Neural crest cell (in vitro differentiated cells): ENCODE results near the gene UCK1. TPM values are rescaled to one million over a fixed set of nuclear protein-coding genes. Genes with fewer than 3 reads are reported as not detected.

ENCODE experiments used
- DNase-seq: peaks from one replicate; pipeline ENCODE4 v3.0.0; 2021; ENCODE audit warnings: low read depth, mixed read lengths, low spot score
- H3K27ac Mint-ChIP-seq: one replicate; pipeline ENCODE4 v1.8.0; 2021; ENCODE audit warnings: mild to moderate bottlenecking, mixed read lengths; ENCODE audit not compliant: unreplicated experiment
- H3K27me3 Mint-ChIP-seq: 2 replicates; pipeline ENCODE4 v1.8.0; 2021; ENCODE audit warnings: low read depth, mild to moderate bottlenecking, mixed read lengths
- H3K36me3 Mint-ChIP-seq: 2 replicates; pipeline ENCODE4 v1.8.0; 2021; ENCODE audit warnings: low read depth, mild to moderate bottlenecking, mixed read lengths
- H3K4me1 Mint-ChIP-seq: 2 replicates; pipeline ENCODE4 v1.8.0; 2021; ENCODE audit warnings: mixed read lengths
- H3K4me3 Mint-ChIP-seq: one replicate; pipeline ENCODE4 v1.8.0; 2021; ENCODE audit warnings: mild to moderate bottlenecking, mixed read lengths
- H3K9me3 Mint-ChIP-seq: 2 replicates; pipeline ENCODE4 v1.8.0; 2021; ENCODE audit warnings: mixed read lengths
- CTCF ChIP-seq: fragments of 200-600 bp; sonication (generic); conservative IDR thresholded peaks from 2 replicates; pipeline ENCODE4 v1.5.0; 2021; ENCODE audit warnings: antibody characterized with exemption, mild to moderate bottlenecking
- total RNA-seq: library from RNA; stranded (reverse); gene quantifications from 2 replicates; pipeline ENCODE4 v1.2.1, GENCODE V29; 2021

Gene UCK1
- total RNA-seq, 1 donor from 2014 or later = 56.8 TPM

GRCh38 chr9:131577005-131578000 is 46.2 kb upstream of the UCK1 start:
- H3K27me3 Mint-ChIP-seq = no peaks in the 10 kb centered on the region
- no peak for DNase-seq
- H3K4me3 Mint-ChIP-seq = no peak overlapping the region
- H3K36me3 Mint-ChIP-seq = no peaks in the 10 kb centered on the region
- no peak overlapping the region for H3K27ac Mint-ChIP-seq
- no peaks in the 10 kb centered on the region for H3K9me3 Mint-ChIP-seq
- TF ChIP-seq CTCF = no peak
- no peaks in the 10 kb centered on the region for H3K4me1 Mint-ChIP-seq

- Mint-ChIP-seq H3K4me1 (no peaks in the 10 kb centered on the region), H3K27ac (no peak overlapping the region), H3K27me3 (no peaks in the 10 kb centered on the region), H3K36me3 (peaks cover 1% of the 10 kb centered on the region), H3K4me3 (no peak overlapping the region), H3K9me3 (no peaks in the 10 kb centered on the region)
- TF ChIP-seq CTCF = no peak
- no peak for DNase-seq
Measured at GRCh38 chr9:131575946-131576853, 45.1 kb upstream of the UCK1 start.

- no peak overlapping the region for H3K27ac Mint-ChIP-seq
- no peaks in the 10 kb centered on the region for H3K27me3 Mint-ChIP-seq
- no peaks in the 10 kb centered on the region for H3K4me1 Mint-ChIP-seq
- no peak for TF ChIP-seq CTCF
- no peak overlapping the region for H3K4me3 Mint-ChIP-seq
- no peak for DNase-seq
- H3K36me3 Mint-ChIP-seq = peaks cover 2% of the 10 kb centered on the region
- no peaks in the 10 kb centered on the region for H3K9me3 Mint-ChIP-seq
Measured at GRCh38 chr9:131574730-131575640, 43.9 kb upstream of the UCK1 start.

- no peak overlapping the region for H3K4me3 Mint-ChIP-seq
- no peak for TF ChIP-seq CTCF
- peaks cover 8% of the 10 kb centered on the region for H3K36me3 Mint-ChIP-seq
- no peak overlapping the region for H3K27ac Mint-ChIP-seq
- no peaks in the 10 kb centered on the region for H3K4me1 Mint-ChIP-seq
- no peak for DNase-seq
- H3K9me3 Mint-ChIP-seq = no peaks in the 10 kb centered on the region
- H3K27me3 Mint-ChIP-seq = no peaks in the 10 kb centered on the region
Measured at GRCh38 chr9:131567910-131568309, 36.8 kb upstream of the UCK1 start.

- peaks cover 3% of the 10 kb centered on the region for H3K9me3 Mint-ChIP-seq
- no peaks in the 10 kb centered on the region for H3K4me1 Mint-ChIP-seq
Measured at GRCh38 chr9:131566158-131566557, 35.1 kb upstream of the UCK1 start.

More at GRCh38 chr9:131566158-131566557, 35.1 kb upstream of the UCK1 start:
- DNase-seq = no peak
- H3K4me3 Mint-ChIP-seq = no peak overlapping the region
- no peak overlapping the region for H3K27ac Mint-ChIP-seq
- H3K27me3 Mint-ChIP-seq = no peaks in the 10 kb centered on the region
- no peak for TF ChIP-seq CTCF
- peaks cover 7% of the 10 kb centered on the region for H3K36me3 Mint-ChIP-seq
